Small intestine (tissue), 7 donors: ENCODE results near the gene CEP250. TPM values are rescaled to one million over a fixed set of nuclear protein-coding genes. Genes with fewer than 3 reads are reported as not detected.
"Not testable (repeated sequence)": the region's sequence is repeated elsewhere in the genome, so short reads cannot be mapped to it uniquely, and the experiment has no call there.

Experiments used
- DNase-seq, 2 donors: peaks; one replicate each; pipeline versions ENCODE4 v3.0.0 to v3.0.0-alpha.2; 2013
- FAIRE-seq: peaks from 2 replicates; lab custom pipeline; 2012; peaks lifted over from hg19 to GRCh38; lab: Jason Lieb, UNC
- H3K27ac ChIP-seq, 3 donors: one replicate each; pipeline ENCODE4 v1.5.1; 2013; ENCODE audit warnings: low read length in 2 of 3, mild to moderate bottlenecking in 2 of 3, control low read depth in 1 of 3, inconsistent platforms in 1 of 3, low read depth in 1 of 3, moderate library complexity in 1 of 3
- H3K27me3 ChIP-seq, 3 donors: one replicate each; pipeline ENCODE4 v1.6.1; 2013; ENCODE audit warnings: low read length in 3 of 3, inconsistent platforms in 1 of 3; ENCODE audit not compliant: control insufficient read depth in 3 of 3, insufficient read depth in 3 of 3
- H3K36me3 ChIP-seq, 3 donors: one replicate each; pipeline ENCODE4 v1.6.1; 2013; ENCODE audit warnings: low read length in 3 of 3, inconsistent platforms in 1 of 3, low read depth in 1 of 3, mild to moderate bottlenecking in 1 of 3, moderate library complexity in 1 of 3; ENCODE audit not compliant: control insufficient read depth in 3 of 3, insufficient read depth in 2 of 3
- H3K4me1 ChIP-seq, 3 donors: one replicate each; pipeline ENCODE4 v1.6.1; 2013; ENCODE audit warnings: low read length in 2 of 3, inconsistent platforms in 1 of 3, low read depth in 1 of 3, mild to moderate bottlenecking in 1 of 3, moderate library complexity in 1 of 3; ENCODE audit not compliant: control insufficient read depth in 3 of 3, insufficient read depth in 2 of 3
- H3K4me3 ChIP-seq, 3 donors: one replicate each; pipeline ENCODE4 v1.5.1; 2013; ENCODE audit warnings: low read length in 3 of 3, control low read depth in 1 of 3, inconsistent platforms in 1 of 3, low read depth in 1 of 3, mild to moderate bottlenecking in 1 of 3, moderate library complexity in 1 of 3
- H3K9me3 ChIP-seq, 2 donors: one replicate each; pipeline ENCODE4 v1.6.1; 2013; ENCODE audit warnings: low read depth in 1 of 2, low read length in 1 of 2; ENCODE audit not compliant: control insufficient read depth in 2 of 2, insufficient read depth in 1 of 2
- WGBS, 3 donors: extraction: QIAGEN DNeasy Blood & Tissue Kit; methylation state at CpG; one replicate each; pipeline ENCODE4 v1.1.7; 2013; 5-methylcytosine and 5-hydroxymethylcytosine counted together
- polyA plus RNA-seq, 4 donors: library from polyadenylated mRNA; stranded (reverse) in 3 of 4; unstranded in 1 of 4; fragments of 200-250 nt in 3 of 4; fragments of 120-200 nt in 1 of 4; gene quantifications; one replicate each; pipeline versions ENCODE4 v1.2.1 to v1.2.3, GENCODE V29; 2013
- donor health status: healthy with polysubstance abuse.
- donor health status: control.
- donor health status: control.
- donor health status: Bipolar disorder and iron deficiency.
- donor health status: healthy.

The CEP250 gene
- polyA plus RNA-seq, 4 donors = 3.0 to 31.7 (median 8.8) TPM

- 91 to 95% (median 92%) methylated on average over 5 of the region's 5 CpGs for WGBS, 3 donors
- no peak overlapping the region for H3K27ac ChIP-seq
- DNase-seq (no peak), FAIRE-seq (no peak)
- H3K9me3 ChIP-seq = no peaks in the 10 kb centered on the region
- no peaks in the 10 kb centered on the region for H3K36me3 ChIP-seq
- H3K4me3 ChIP-seq = no peak overlapping the region
- H3K4me1 ChIP-seq = peaks cover 0 to under 1% (median 0%) of the 10 kb centered on the region in 3 donors
- no peaks in the 10 kb centered on the region for H3K27me3 ChIP-seq
Observed at GRCh38 chr20:35448788-35449373, 6.5 kb upstream of the CEP250 start.

- DNase-seq, H3K27ac ChIP-seq, FAIRE-seq, H3K4me1 ChIP-seq, H3K9me3 ChIP-seq, H3K36me3 ChIP-seq, H3K4me3 ChIP-seq, H3K27me3 ChIP-seq: not testable (repeated sequence)
- WGBS, 3 donors = 86 to 91% (median 91%) methylated on average over 12 to 13 of the region's 13 CpGs
Observed at GRCh38 chr20:35449855-35450254, 5.5 kb upstream of the CEP250 start.

GRCh38 chr20:35451295-35451694 is 4.1 kb upstream of the CEP250 start:
- WGBS, 3 donors = 31 to 71% (median 42%) methylated on average over 6 of the region's 6 CpGs
- DNase-seq = no peak
- no peaks in the 10 kb centered on the region for H3K36me3 ChIP-seq
- no peak for FAIRE-seq
- no peaks in the 10 kb centered on the region for H3K27me3 ChIP-seq
- H3K9me3 ChIP-seq = no peaks in the 10 kb centered on the region
- H3K27ac ChIP-seq = no peak overlapping the region
- H3K4me3 ChIP-seq = no peak overlapping the region
- H3K4me1 ChIP-seq = peaks cover 0 to 3% (median 2%) of the 10 kb centered on the region in 3 donors

GRCh38 chr20:35453647-35454046 is 1.8 kb upstream of the CEP250 start:
- H3K4me3 ChIP-seq = no peak overlapping the region
- DNase-seq = no peak
- FAIRE-seq = no peak
- H3K4me1 ChIP-seq = peaks cover 0 to 6% (median 2%) of the 10 kb centered on the region in 3 donors
- H3K27me3 ChIP-seq = no peaks in the 10 kb centered on the region
- WGBS, 3 donors = 89 to 91% (median 91%) methylated on average over 7 of the region's 7 CpGs
- H3K9me3 ChIP-seq = no peaks in the 10 kb centered on the region
- no peaks in the 10 kb centered on the region for H3K36me3 ChIP-seq
- no peak overlapping the region for H3K27ac ChIP-seq

GRCh38 chr20:35456700-35457099 is 1.3 kb downstream of the CEP250 start:
- H3K4me3 ChIP-seq, H3K27ac ChIP-seq, H3K9me3 ChIP-seq, DNase-seq, H3K27me3 ChIP-seq, H3K4me1 ChIP-seq, FAIRE-seq: not testable (repeated sequence)
- WGBS, 3 donors = 93 to 97% (median 95%) methylated on average over 7 of the region's 7 CpGs
- H3K36me3 ChIP-seq = peaks cover 0 to 13% (median 0%) of the 10 kb centered on the region in 3 donors

GRCh38 chr20:35457539-35457938 is 2.1 kb downstream of the CEP250 start:
- not testable (repeated sequence) for H3K9me3 ChIP-seq, FAIRE-seq
- WGBS, 3 donors = 53 to 72% (median 57%) methylated on average over 2 of the region's 2 CpGs

GRCh38 chr20:35458388-35458787 is 3.0 kb downstream of the CEP250 start:
- no peak for DNase-seq
- H3K4me3 ChIP-seq = no peak overlapping the region
- H3K4me1 ChIP-seq = peaks cover 0 to 6% (median 2%) of the 10 kb centered on the region in 3 donors
- H3K9me3 ChIP-seq = no peaks in the 10 kb centered on the region
- no peaks in the 10 kb centered on the region for H3K27me3 ChIP-seq
- peaks cover 0 to 25% (median 0%) of the 10 kb centered on the region in 3 donors for H3K36me3 ChIP-seq
- H3K27ac ChIP-seq = no peak overlapping the region
- FAIRE-seq = no peak

More at GRCh38 chr20:35457539-35457938, 2.1 kb downstream of the CEP250 start:
- H3K27ac ChIP-seq, H3K4me3 ChIP-seq, H3K27me3 ChIP-seq, H3K4me1 ChIP-seq, DNase-seq: not testable (repeated sequence)
- H3K36me3 ChIP-seq = peaks cover 0 to 18% (median 0%) of the 10 kb centered on the region in 3 donors

- Histone ChIP-seq H3K9me3 (no peaks in the 10 kb centered on the region), H3K36me3 (peaks cover 0 to 47% (median 4%) of the 10 kb centered on the region in 3 donors), H3K27ac (no peak overlapping the region), H3K27me3 (no peaks in the 10 kb centered on the region), H3K4me3 (no peak overlapping the region), H3K4me1 (no peaks in the 10 kb centered on the region)
- no peak for FAIRE-seq
- no peak for DNase-seq
- 75 to 86% (median 85%) methylated on average over 3 of the region's 3 CpGs for WGBS, 3 donors
Observed at GRCh38 chr20:35461620-35462019, 6.2 kb downstream of the CEP250 start.

GRCh38 chr20:35462351-35462750 is 7.0 kb downstream of the CEP250 start:
- FAIRE-seq = no peak
- no peak for DNase-seq
- peaks cover 0 to 3% (median 0%) of the 10 kb centered on the region in 3 donors for H3K4me1 ChIP-seq
- peaks cover 3 to 54% (median 4%) of the 10 kb centered on the region in 3 donors for H3K36me3 ChIP-seq
- H3K27ac ChIP-seq = no peak overlapping the region
- no peak overlapping the region for H3K4me3 ChIP-seq
- no peaks in the 10 kb centered on the region for H3K9me3 ChIP-seq
- H3K27me3 ChIP-seq = no peaks in the 10 kb centered on the region
- 52 to 79% (median 54%) methylated on average over 2 of the region's 2 CpGs for WGBS, 3 donors
